GM19035 (cell line): ENCODE measurements around the gene MAN1A2.
A peak's percentile ranks its signal among the peaks of the same experiment; 100 is the strongest.

Experiments used
- ATAC-seq: cut with Tn5 transposase; IDR thresholded peaks from one replicate; pipeline ENCODE4 v1.9.1; 2021; ENCODE audit not compliant: unreplicated experiment

The MAN1A2 gene

GRCh38 chr1:117359561-117360289 is 7.5 kb upstream of the MAN1A2 start:
- no peak for ATAC-seq

- ATAC-seq = no peak
Observed at GRCh38 chr1:117362986-117363385, 4.3 kb upstream of the MAN1A2 start.

- ATAC-seq = no peak
Observed at GRCh38 chr1:117363571-117364048, 3.6 kb upstream of the MAN1A2 start.

GRCh38 chr1:117364240-117364639 is 3.0 kb upstream of the MAN1A2 start:
- ATAC-seq = no peak

GRCh38 chr1:117365350-117366176 is 1.7 kb upstream of the MAN1A2 start:
- no peak for ATAC-seq

GRCh38 chr1:117366177-117367045 is 838 bp upstream of the MAN1A2 start:
- peak; percentile 45 for ATAC-seq

- no peak for ATAC-seq
Observed at GRCh38 chr1:117368116-117369108, 1.2 kb downstream of the MAN1A2 start.

GRCh38 chr1:117370071-117370470 is 2.8 kb downstream of the MAN1A2 start:
- no peak for ATAC-seq

- no peak for ATAC-seq
Observed at GRCh38 chr1:117370509-117370908, 3.3 kb downstream of the MAN1A2 start.

- ATAC-seq = no peak
Observed at GRCh38 chr1:117371441-117372151, 4.3 kb downstream of the MAN1A2 start.

- ATAC-seq = no peak
Observed at GRCh38 chr1:117372863-117373412, 5.7 kb downstream of the MAN1A2 start.

- ATAC-seq = no peak
Observed at GRCh38 chr1:117373932-117374331, 6.7 kb downstream of the MAN1A2 start.

GRCh38 chr1:117375327-117375726 is 8.1 kb downstream of the MAN1A2 start:
- no peak for ATAC-seq

GRCh38 chr1:117387060-117387633 is 19.9 kb downstream of the MAN1A2 start:
- ATAC-seq = no peak

- no peak for ATAC-seq
Observed at GRCh38 chr1:117388328-117388727, 21.1 kb downstream of the MAN1A2 start.

- no peak for ATAC-seq
Observed at GRCh38 chr1:117389284-117389683, 22.0 kb downstream of the MAN1A2 start.

- ATAC-seq = no peak
Observed at GRCh38 chr1:117389779-117390178, 22.5 kb downstream of the MAN1A2 start.

GRCh38 chr1:117392771-117393170 is 25.5 kb downstream of the MAN1A2 start:
- ATAC-seq = no peak

GRCh38 chr1:117396074-117396473 is 28.8 kb downstream of the MAN1A2 start:
- no peak for ATAC-seq
